ENCODE results near the gene PTPRM. TPM values are rescaled to one million over a fixed set of nuclear protein-coding genes. Genes with fewer than 3 reads are reported as not detected.

Gene PTPRM
- total and polyA plus RNA-seq, 2 of the 4 experiments (the other 2 are of a cell fraction): 28.3 to 51.2 TPM

DNA sequence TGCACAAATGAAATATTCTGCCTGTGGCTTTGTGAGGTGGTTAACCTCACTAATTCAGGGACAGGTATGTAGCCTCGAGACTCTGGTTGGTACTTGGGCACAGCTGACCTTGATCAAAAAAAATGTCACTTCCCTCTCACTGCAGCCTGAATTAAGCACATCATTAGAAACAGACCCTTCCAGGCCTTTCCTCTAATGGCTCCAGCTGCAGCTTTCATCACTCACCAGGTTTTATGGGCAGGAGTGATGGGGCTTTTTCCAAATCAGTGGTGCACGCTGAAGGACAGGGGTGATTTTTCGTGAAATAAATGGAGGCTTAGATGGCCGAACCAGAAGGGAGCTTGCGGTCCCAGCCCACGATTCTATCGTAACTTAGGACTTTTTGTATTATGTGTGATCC is 829.1 kb downstream of the PTPRM start:
- WGBS, 2 experiments (ENCODE audit: extremely low coverage in 2 of 2, insufficient read length in 1 of 2): no CpG with 5 or more reads among the region's 7 CpGs
- Histone ChIP-seq H3K4ac (ENCODE audit: low read depth, low read length) (no peak overlapping the region), H2BK120ac (ENCODE audit: low read depth, low read length) (no peak overlapping the region), H3K9ac (ENCODE audit: low read depth, low read length) (no peak overlapping the region), H3K4me2 (ENCODE audit: low read depth, low read length) (no peak overlapping the region), H3K4me3 (ENCODE audit: insufficient read depth, low read depth, low read length) (no peak overlapping the region), H3K4me1 (ENCODE audit: control insufficient read depth, insufficient read depth, low read length) (peaks cover 2% of the 10 kb centered on the region; the same call in 1 of the 2 replicates), H4K20me1 (ENCODE audit: insufficient read depth, low read length) (peaks cover 3% of the 10 kb centered on the region; the same call in 1 of the 2 replicates), H3K18ac (ENCODE audit: low read depth, low read length) (no peak overlapping the region), H3K14ac (replicated peaks; ENCODE audit: low read depth, low read length) (no peak overlapping the region), H3K36me3 (ENCODE audit: control insufficient read depth, insufficient read depth, low read length) (peaks cover 25% of the 10 kb centered on the region), H3K9me1 (ENCODE audit: insufficient read depth, low read length) (0 out of 2 replicates have a peak, but pooled peaks cover 2% of the 10 kb centered on the region), H3K27ac (ENCODE audit: insufficient read depth, low read length) (no peak overlapping the region), H2BK15ac (ENCODE audit: low read depth, low read length) (no peak overlapping the region), H3K27me3 (ENCODE audit: control insufficient read depth, insufficient read depth, low read length) (no peaks in the 10 kb centered on the region), H2AFZ (replicated peaks; ENCODE audit: low read length, poor library complexity) (no peak overlapping the region), H4K91ac (ENCODE audit: insufficient read depth, low read depth, low read length) (no peak overlapping the region), H3K79me1 (ENCODE audit: low read depth in 1 of 2, low read length in 2 of 2) (no peaks in the 10 kb centered on the region), H2BK5ac (ENCODE audit: low read depth, low read length, poor library complexity, severe bottlenecking) (no peak overlapping the region), H4K5ac (ENCODE audit: low read depth, low read length) (no peak overlapping the region), H2AK5ac (ENCODE audit: low read depth, low read length) (no peak overlapping the region), H3K56ac (ENCODE audit: extremely low read depth, insufficient read depth, low read length) (no peak overlapping the region), H2AK9ac (replicated peaks; ENCODE audit: low read depth, low read length, poor library complexity) (no peak overlapping the region), H4K8ac (ENCODE audit: low read depth in 2 of 2, low read length in 2 of 2) (no peak overlapping the region), H3K23ac (ENCODE audit: low read depth, low read length) (no peak overlapping the region), H3K9me3 (ENCODE audit: control insufficient read depth, insufficient read depth, low read length) (no peaks in the 10 kb centered on the region), H2BK20ac (ENCODE audit: low read depth, low read length) (no peak overlapping the region)
- TF ChIP-seq ELK1 (IDR thresholded peaks at IDR 0.05; ENCODE audit: borderline replicate concordance, low read depth, low read length): no peak
- TF ChIP-seq CHD1 (IDR thresholded peaks at IDR 0.05; ENCODE audit: low read depth, low read length): no peak
- TF ChIP-seq RAD21 (IDR thresholded peaks at IDR 0.05; ENCODE audit: low read length): no peak
- no peak for TF ChIP-seq CEBPB (IDR thresholded peaks at IDR 0.05; ENCODE audit: low read depth, low read length)
- no peak for TF ChIP-seq BHLHE40 (IDR thresholded peaks at IDR 0.05; ENCODE audit: low read depth, low read length)
- no peak for TF ChIP-seq USF2 (IDR thresholded peaks at IDR 0.05; ENCODE audit: low read depth, low read length)
- TF ChIP-seq, protein P1, sequence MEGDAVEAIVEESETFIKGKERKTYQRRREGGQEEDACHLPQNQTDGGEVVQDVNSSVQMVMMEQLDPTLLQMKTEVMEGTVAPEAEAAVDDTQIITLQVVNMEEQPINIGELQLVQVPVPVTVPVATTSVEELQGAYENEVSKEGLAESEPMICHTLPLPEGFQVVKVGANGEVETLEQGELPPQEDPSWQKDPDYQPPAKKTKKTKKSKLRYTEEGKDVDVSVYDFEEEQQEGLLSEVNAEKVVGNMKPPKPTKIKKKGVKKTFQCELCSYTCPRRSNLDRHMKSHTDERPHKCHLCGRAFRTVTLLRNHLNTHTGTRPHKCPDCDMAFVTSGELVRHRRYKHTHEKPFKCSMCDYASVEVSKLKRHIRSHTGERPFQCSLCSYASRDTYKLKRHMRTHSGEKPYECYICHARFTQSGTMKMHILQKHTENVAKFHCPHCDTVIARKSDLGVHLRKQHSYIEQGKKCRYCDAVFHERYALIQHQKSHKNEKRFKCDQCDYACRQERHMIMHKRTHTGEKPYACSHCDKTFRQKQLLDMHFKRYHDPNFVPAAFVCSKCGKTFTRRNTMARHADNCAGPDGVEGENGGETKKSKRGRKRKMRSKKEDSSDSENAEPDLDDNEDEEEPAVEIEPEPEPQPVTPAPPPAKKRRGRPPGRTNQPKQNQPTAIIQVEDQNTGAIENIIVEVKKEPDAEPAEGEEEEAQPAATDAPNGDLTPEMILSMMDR (conservative IDR thresholded peaks at IDR 0.05; ENCODE audit: low read depth, low read length): no peak
- TF ChIP-seq FOS (IDR thresholded peaks at IDR 0.05; ENCODE audit: low read depth, low read length): no peak
- no peak for TF ChIP-seq RCOR1 (IDR thresholded peaks at IDR 0.05; ENCODE audit: insufficient replicate concordance, low read length)
- no peak for TF ChIP-seq POLR2A (IDR thresholded peaks at IDR 0.05; ENCODE audit: low read depth, low read length)
- no peak for TF ChIP-seq RFX5 (IDR thresholded peaks at IDR 0.05; ENCODE audit: low read depth, low read length)
- no peak for TF ChIP-seq MAZ (IDR thresholded peaks at IDR 0.05; ENCODE audit: borderline replicate concordance, low read depth, low read length)
- TF ChIP-seq MXI1 (IDR thresholded peaks at IDR 0.05; ENCODE audit: borderline replicate concordance, low read depth, low read length): no peak
- TF ChIP-seq NFE2L2 (IDR thresholded peaks at IDR 0.05; ENCODE audit: low read depth, low read length): no peak
- TF ChIP-seq SMC3 (IDR thresholded peaks at IDR 0.05; ENCODE audit: low read depth, low read length): no peak
- no peak for TF ChIP-seq MAFK (IDR thresholded peaks at IDR 0.05; ENCODE audit: low read depth, low read length)
- no TSS peak for BruUV-seq (replicated peaks)
- intact Hi-C loops (cut with micrococcal nuclease): no loop called here
- ChIA-PET CTCF (interaction anchor here (1.0 kb wide), 1 partner anchor 9 kb away, joined by 3 read pairs; no protein-coding TSS in a partner anchor), POLR2A (ENCODE audit: unreplicated experiment) (no interaction called here)
- DNase-seq (no peak), ATAC-seq (ENCODE audit: low read depth) (no peak)
- in situ Hi-C loops (cut with MboI; ENCODE audit: low sequenced_read_pairs): loop anchor here (25.0 kb wide), 1 partner anchor 609 kb away; no protein-coding TSS in a partner anchor
- dilution Hi-C loops (cut with HindIII; ENCODE audit: low sequenced_read_pairs, unreplicated experiment): no loop called here
